ENCODE measurements around the gene CDCP2.

DNA sequence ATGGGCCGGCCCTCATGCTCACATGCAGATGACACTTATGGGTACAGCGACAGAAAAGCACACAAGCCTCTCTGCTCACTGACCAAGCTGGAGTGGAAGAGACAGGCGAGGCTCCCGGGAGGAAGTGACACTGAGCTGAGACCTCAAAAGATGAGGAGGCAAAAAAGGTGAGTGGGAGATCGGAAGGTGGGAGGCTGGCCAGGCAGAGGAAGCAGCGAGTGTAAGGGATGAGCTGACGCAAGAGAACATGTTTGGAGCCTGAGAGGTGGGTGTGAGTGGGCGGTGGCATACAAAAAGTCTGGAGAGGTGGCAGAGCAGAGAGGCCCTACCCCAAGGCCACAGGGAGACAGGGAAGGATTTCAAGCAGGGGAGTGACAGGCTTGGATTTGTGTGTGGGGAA lies 18.2 kb upstream of the CDCP2 start:
- no peak for TF ChIP-seq POLR2A (IDR thresholded peaks at IDR 0.05)
- TF ChIP-seq, protein P1, sequence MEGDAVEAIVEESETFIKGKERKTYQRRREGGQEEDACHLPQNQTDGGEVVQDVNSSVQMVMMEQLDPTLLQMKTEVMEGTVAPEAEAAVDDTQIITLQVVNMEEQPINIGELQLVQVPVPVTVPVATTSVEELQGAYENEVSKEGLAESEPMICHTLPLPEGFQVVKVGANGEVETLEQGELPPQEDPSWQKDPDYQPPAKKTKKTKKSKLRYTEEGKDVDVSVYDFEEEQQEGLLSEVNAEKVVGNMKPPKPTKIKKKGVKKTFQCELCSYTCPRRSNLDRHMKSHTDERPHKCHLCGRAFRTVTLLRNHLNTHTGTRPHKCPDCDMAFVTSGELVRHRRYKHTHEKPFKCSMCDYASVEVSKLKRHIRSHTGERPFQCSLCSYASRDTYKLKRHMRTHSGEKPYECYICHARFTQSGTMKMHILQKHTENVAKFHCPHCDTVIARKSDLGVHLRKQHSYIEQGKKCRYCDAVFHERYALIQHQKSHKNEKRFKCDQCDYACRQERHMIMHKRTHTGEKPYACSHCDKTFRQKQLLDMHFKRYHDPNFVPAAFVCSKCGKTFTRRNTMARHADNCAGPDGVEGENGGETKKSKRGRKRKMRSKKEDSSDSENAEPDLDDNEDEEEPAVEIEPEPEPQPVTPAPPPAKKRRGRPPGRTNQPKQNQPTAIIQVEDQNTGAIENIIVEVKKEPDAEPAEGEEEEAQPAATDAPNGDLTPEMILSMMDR (IDR thresholded peaks at IDR 0.05) = no peak
